Mesendoderm (in vitro differentiated cells): ENCODE results near the gene ARHGEF5.

Experiments used
- DNase-seq: peaks from one replicate; pipeline ENCODE4 v3.0.0; 2013
- H2AK5ac ChIP-seq: 2 replicates; pipeline ENCODE4 v1.6.1; 2013; ENCODE audit warnings: low read length, inconsistent platforms
- H2BK120ac ChIP-seq: 2 replicates; pipeline ENCODE4 v1.6.1; 2013; ENCODE audit warnings: low read depth, mild to moderate bottlenecking, low read length, moderate library complexity, mixed read lengths
- H2BK15ac ChIP-seq: replicated peaks from 2 replicates; pipeline ENCODE4 v1.6.1; 2013; ENCODE audit warnings: low read depth, mild to moderate bottlenecking, moderate library complexity
- H2BK5ac ChIP-seq: 2 replicates; pipeline ENCODE4 v1.6.1; 2013; ENCODE audit warnings: low read length, inconsistent platforms
- H3K18ac ChIP-seq: 2 replicates; pipeline ENCODE4 v1.6.1; 2013; ENCODE audit warnings: mild to moderate bottlenecking, low read length, mixed read lengths
- H3K23ac ChIP-seq: one replicate; pipeline ENCODE4 v1.6.1; 2013; ENCODE audit warnings: low read length
- H3K27ac ChIP-seq: 2 replicates; pipeline ENCODE4 v1.5.1; 2013; ENCODE audit warnings: low read depth, mild to moderate bottlenecking, inconsistent platforms, low read length, moderate library complexity
- H3K27me3 ChIP-seq: 2 replicates; pipeline ENCODE4 v1.6.1; 2013; ENCODE audit warnings: low read length, control low read depth, mild to moderate bottlenecking, inconsistent platforms; ENCODE audit not compliant: insufficient read depth, poor library complexity
- H3K36me3 ChIP-seq: 2 replicates; pipeline ENCODE4 v1.6.1; 2013; ENCODE audit warnings: low read length, inconsistent platforms; ENCODE audit not compliant: control insufficient read depth, insufficient read depth
- H3K4ac ChIP-seq: one replicate; pipeline ENCODE4 v1.6.1; 2013; ENCODE audit warnings: low read depth, mild to moderate bottlenecking, low read length, moderate library complexity
- H3K4me1 ChIP-seq: 2 replicates; pipeline ENCODE4 v1.6.1; 2013; ENCODE audit warnings: low read depth, low read length, inconsistent platforms; ENCODE audit not compliant: control insufficient read depth
- H3K4me2 ChIP-seq: 2 replicates; pipeline ENCODE4 v1.6.1; 2013; ENCODE audit warnings: low read length
- H3K4me3 ChIP-seq: 2 replicates; pipeline ENCODE4 v1.5.1; 2013; ENCODE audit warnings: mild to moderate bottlenecking, low read length
- H3K56ac ChIP-seq: one replicate; pipeline ENCODE4 v1.6.1; 2013; ENCODE audit warnings: low read length
- H3K79me1 ChIP-seq: 2 replicates; pipeline ENCODE4 v1.6.1; 2013; ENCODE audit warnings: low read length, inconsistent platforms
- H3K79me2 ChIP-seq: 2 replicates; pipeline ENCODE4 v1.6.1; 2013; ENCODE audit warnings: mild to moderate bottlenecking, low read length; ENCODE audit not compliant: control insufficient read depth, insufficient read depth
- H3K9ac ChIP-seq: 2 replicates; pipeline ENCODE4 v1.6.1; 2013; ENCODE audit warnings: low read length, inconsistent platforms
- H4K5ac ChIP-seq: one replicate; pipeline ENCODE4 v1.6.1; 2013; ENCODE audit warnings: low read length
- H4K8ac ChIP-seq: one replicate; pipeline ENCODE4 v1.6.1; 2013; ENCODE audit warnings: low read depth, mild to moderate bottlenecking, control low read depth, low read length, moderate library complexity
- WGBS: extraction: QIAGEN DNeasy Blood & Tissue Kit; methylation state at CpG from one replicate; pipeline ENCODE4 v1.1.7; 2013; ENCODE audit warnings: low lambda C conversion rate, missing lambda C conversion rate; ENCODE audit not compliant: insufficient coverage; ENCODE audit errors: extremely low coverage; 5-methylcytosine and 5-hydroxymethylcytosine counted together

ARHGEF5 gene

DNA sequence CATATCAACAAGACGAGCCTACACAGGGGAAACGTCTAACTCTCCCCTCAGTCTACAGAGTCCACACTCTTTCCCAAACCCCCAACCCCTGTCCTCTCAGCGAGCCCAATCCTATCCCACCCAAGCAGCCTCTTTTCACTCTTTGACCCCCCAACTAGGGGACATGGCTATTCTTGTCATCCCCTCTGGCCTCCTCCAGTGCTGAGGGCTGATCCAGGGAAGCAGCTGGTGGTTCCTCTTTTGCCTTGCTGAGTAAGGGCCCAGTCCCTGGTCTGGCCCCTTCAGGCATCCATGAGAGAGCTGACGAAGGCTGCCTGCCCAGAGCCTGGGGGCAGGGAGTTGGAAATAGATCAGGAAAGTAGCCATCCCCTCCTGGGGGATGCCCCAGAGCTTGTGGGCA is 41.9 kb downstream of the ARHGEF5 start:
- no peak for DNase-seq
- no peaks in the 10 kb centered on the region for H3K27me3 ChIP-seq
- no peak overlapping the region for H3K4me3 ChIP-seq
- no peak overlapping the region for H3K18ac ChIP-seq
- no peak overlapping the region for H3K4ac ChIP-seq
- H3K79me2 ChIP-seq = no peaks in the 10 kb centered on the region
- no peak overlapping the region for H3K9ac ChIP-seq
- H3K4me2 ChIP-seq = no peak overlapping the region
- H2BK120ac ChIP-seq = no peak overlapping the region
- H3K36me3 ChIP-seq = no peaks in the 10 kb centered on the region
- H4K8ac ChIP-seq = no peak overlapping the region
- WGBS = no CpG with 5 or more reads among the region's 4 CpGs
- H3K56ac ChIP-seq = no peak overlapping the region
- H3K27ac ChIP-seq = no peak overlapping the region
- no peaks in the 10 kb centered on the region for H3K4me1 ChIP-seq
- no peak overlapping the region for H4K5ac ChIP-seq
- H3K23ac ChIP-seq = no peak overlapping the region
- no peak overlapping the region for H2BK15ac ChIP-seq
- H3K79me1 ChIP-seq = no peaks in the 10 kb centered on the region
- no peak overlapping the region for H2AK5ac ChIP-seq
- no peak overlapping the region for H2BK5ac ChIP-seq

DNA sequence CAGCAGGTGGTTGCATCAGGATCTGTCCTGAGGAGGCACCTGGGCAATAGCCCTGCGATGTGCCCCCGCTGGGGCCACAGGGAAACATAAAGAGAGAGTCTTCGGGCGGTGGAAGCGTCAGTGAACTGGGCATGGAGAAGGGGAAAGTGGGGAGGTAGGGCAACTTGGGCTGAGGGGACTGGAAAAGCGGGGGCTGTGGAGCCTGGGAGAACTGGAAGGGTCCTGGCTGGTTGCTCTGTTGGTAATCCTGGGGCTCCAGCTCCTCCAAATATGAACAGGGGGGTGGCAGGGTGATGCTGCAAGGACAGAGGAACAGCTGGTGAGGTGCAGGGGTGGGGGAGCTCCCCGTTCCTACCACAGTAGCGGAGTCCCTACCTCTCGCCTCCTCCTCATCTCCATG is 43.1 kb downstream of the ARHGEF5 start:
- H4K5ac ChIP-seq = no peak overlapping the region
- DNase-seq = no peak
- no peak overlapping the region for H3K4ac ChIP-seq
- H3K4me2 ChIP-seq = no peak overlapping the region
- H3K27me3 ChIP-seq = no peaks in the 10 kb centered on the region
- H2BK15ac ChIP-seq = no peak overlapping the region
- no peaks in the 10 kb centered on the region for H3K79me2 ChIP-seq
- H4K8ac ChIP-seq = no peak overlapping the region
- no peak overlapping the region for H3K18ac ChIP-seq
- no peaks in the 10 kb centered on the region for H3K36me3 ChIP-seq
- no peak overlapping the region for H3K4me3 ChIP-seq
- no peak overlapping the region for H2BK120ac ChIP-seq
- H2BK5ac ChIP-seq = no peak overlapping the region
- no peak overlapping the region for H3K56ac ChIP-seq
- no peak overlapping the region for H3K23ac ChIP-seq
- no peak overlapping the region for H3K9ac ChIP-seq
- H3K4me1 ChIP-seq = no peaks in the 10 kb centered on the region
- H2AK5ac ChIP-seq = no peak overlapping the region
- H3K79me1 ChIP-seq = no peaks in the 10 kb centered on the region
- no peak overlapping the region for H3K27ac ChIP-seq
- no CpG with 5 or more reads among the region's 9 CpGs for WGBS

DNA sequence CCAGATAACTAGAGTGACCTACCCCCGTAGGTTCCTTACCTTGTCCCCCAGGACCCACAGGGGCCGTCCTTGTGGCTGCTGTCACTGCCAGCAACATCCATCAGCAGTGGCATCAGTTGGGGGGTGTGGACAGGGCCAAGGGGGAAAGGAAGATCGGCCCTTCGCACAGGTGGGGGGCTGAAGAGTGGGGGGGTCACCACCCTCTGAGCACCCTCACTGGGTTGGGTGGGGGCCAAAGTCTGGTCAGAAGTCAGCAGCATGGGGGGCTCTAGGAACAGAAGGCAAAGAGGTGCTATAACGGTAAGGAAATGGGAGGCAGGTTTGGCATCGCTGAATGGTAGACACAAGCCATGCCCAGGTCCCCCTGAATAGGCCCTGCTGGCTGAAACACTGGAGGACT is 43.7 kb downstream of the ARHGEF5 start:
- H3K79me1 ChIP-seq = no peaks in the 10 kb centered on the region
- H2AK5ac ChIP-seq = no peak overlapping the region
- no peak overlapping the region for H4K8ac ChIP-seq
- DNase-seq = no peak
- H2BK15ac ChIP-seq = no peak overlapping the region
- H3K56ac ChIP-seq = no peak overlapping the region
- WGBS = no CpG with 5 or more reads among the region's 6 CpGs
- no peak overlapping the region for H3K18ac ChIP-seq
- H3K4me3 ChIP-seq = no peak overlapping the region
- H4K5ac ChIP-seq = no peak overlapping the region
- H3K4me1 ChIP-seq = no peaks in the 10 kb centered on the region
- no peak overlapping the region for H3K27ac ChIP-seq
- no peak overlapping the region for H2BK120ac ChIP-seq
- H3K79me2 ChIP-seq = no peaks in the 10 kb centered on the region
- no peak overlapping the region for H3K9ac ChIP-seq
- H3K4me2 ChIP-seq = no peak overlapping the region
- H3K27me3 ChIP-seq = no peaks in the 10 kb centered on the region
- no peak overlapping the region for H3K23ac ChIP-seq
- no peak overlapping the region for H2BK5ac ChIP-seq
- no peaks in the 10 kb centered on the region for H3K36me3 ChIP-seq
- H3K4ac ChIP-seq = no peak overlapping the region

DNA sequence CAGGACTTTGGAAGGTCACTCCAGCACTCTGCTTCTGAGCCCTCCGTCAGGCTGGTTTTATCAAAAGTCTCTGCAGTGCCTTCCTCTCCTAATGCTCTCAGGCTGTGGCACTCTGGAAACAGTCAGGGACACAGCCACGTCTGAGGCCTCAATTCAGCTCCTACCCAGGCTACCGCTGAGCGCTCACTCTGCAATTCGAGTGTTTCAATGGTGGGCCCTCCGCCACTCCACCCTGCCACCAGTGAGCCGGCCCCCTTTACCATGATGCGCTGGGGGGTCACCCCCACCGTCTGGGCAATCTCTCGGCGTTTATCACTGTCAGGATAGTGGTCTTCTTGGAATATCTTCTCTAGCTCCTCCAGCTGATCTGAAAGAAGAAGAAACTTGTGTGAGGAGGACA is 44.7 kb downstream of the ARHGEF5 start:
- no peak overlapping the region for H2BK5ac ChIP-seq
- H3K79me2 ChIP-seq = no peaks in the 10 kb centered on the region
- DNase-seq = no peak
- H3K79me1 ChIP-seq = no peaks in the 10 kb centered on the region
- no peaks in the 10 kb centered on the region for H3K27me3 ChIP-seq
- H3K4me1 ChIP-seq = no peaks in the 10 kb centered on the region
- no peak overlapping the region for H4K5ac ChIP-seq
- H3K36me3 ChIP-seq = no peaks in the 10 kb centered on the region
- H3K56ac ChIP-seq = no peak overlapping the region
- no peak overlapping the region for H2BK15ac ChIP-seq
- WGBS = no CpG with 5 or more reads among the region's 11 CpGs
- no peak overlapping the region for H3K23ac ChIP-seq
- no peak overlapping the region for H3K18ac ChIP-seq
- H3K4ac ChIP-seq = no peak overlapping the region
- no peak overlapping the region for H2AK5ac ChIP-seq
- no peak overlapping the region for H3K4me3 ChIP-seq
- no peak overlapping the region for H3K27ac ChIP-seq
- H3K9ac ChIP-seq = no peak overlapping the region
- H3K4me2 ChIP-seq = no peak overlapping the region
- H2BK120ac ChIP-seq = no peak overlapping the region
- H4K8ac ChIP-seq = no peak overlapping the region

DNA sequence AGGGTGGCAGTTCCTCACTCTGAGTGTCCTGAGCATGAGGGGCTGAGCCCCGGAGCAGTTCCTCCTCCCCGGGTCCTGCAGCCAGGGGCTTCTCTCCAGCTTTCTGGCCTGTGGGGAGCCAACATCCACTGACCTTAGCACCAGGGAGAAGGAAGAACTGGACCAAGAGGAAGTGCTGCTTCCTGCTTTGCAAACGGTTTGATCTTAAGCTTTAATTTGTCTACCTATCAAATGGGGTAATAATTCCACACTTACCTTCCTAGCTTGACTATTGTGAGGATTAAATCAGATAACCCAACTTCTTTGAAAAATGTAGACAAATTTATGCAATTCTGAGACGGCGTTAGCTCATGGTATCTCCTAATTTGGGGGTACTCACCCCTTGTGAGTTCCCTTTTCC is 46.3 kb downstream of the ARHGEF5 start:
- no peak overlapping the region for H2BK5ac ChIP-seq
- H3K56ac ChIP-seq = no peak overlapping the region
- no peak overlapping the region for H3K9ac ChIP-seq
- no peak overlapping the region for H3K27ac ChIP-seq
- no peak overlapping the region for H2AK5ac ChIP-seq
- WGBS = no CpG with 5 or more reads among the region's 5 CpGs
- H3K23ac ChIP-seq = no peak overlapping the region
- H3K4me3 ChIP-seq = no peak overlapping the region
- H4K5ac ChIP-seq = no peak overlapping the region
- no peaks in the 10 kb centered on the region for H3K27me3 ChIP-seq
- no peak overlapping the region for H3K4me2 ChIP-seq
- H4K8ac ChIP-seq = no peak overlapping the region
- no peaks in the 10 kb centered on the region for H3K79me2 ChIP-seq
- H3K18ac ChIP-seq = no peak overlapping the region
- no peaks in the 10 kb centered on the region for H3K79me1 ChIP-seq
- H3K4ac ChIP-seq = no peak overlapping the region
- H2BK15ac ChIP-seq = no peak overlapping the region
- H2BK120ac ChIP-seq = no peak overlapping the region
- no peaks in the 10 kb centered on the region for H3K4me1 ChIP-seq
- H3K36me3 ChIP-seq = no peaks in the 10 kb centered on the region
- DNase-seq = no peak

DNA sequence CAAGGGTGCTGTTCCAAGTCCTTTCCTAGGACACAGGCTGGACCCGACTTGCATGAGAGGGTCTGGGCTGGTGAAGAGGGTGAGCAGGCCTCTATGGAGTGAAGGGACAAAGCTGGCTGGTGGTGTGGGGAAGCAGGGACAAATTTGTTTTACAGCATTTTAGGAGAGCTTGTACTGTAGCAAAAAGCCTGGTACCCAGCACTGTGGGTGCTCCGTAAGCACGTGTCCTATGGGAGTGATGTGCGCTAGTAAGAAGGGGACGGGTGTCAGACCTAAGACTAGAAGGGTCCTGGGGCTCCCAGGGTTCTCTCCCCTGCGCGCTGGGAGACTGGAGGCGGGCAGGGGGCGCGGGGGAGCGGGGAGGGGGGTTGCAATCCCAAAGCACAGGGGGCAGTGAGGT is 47.9 kb downstream of the ARHGEF5 start:
- Histone ChIP-seq H3K79me1 (no peaks in the 10 kb centered on the region), H4K8ac (no peak overlapping the region), H3K27ac (no peak overlapping the region), H3K27me3 (no peaks in the 10 kb centered on the region), H2BK5ac (no peak overlapping the region), H2BK120ac (no peak overlapping the region), H3K4ac (no peak overlapping the region), H3K9ac (no peak overlapping the region), H3K56ac (no peak overlapping the region), H4K5ac (no peak overlapping the region), H3K4me2 (no peak overlapping the region), H3K36me3 (no peaks in the 10 kb centered on the region), H2AK5ac (no peak overlapping the region), H2BK15ac (no peak overlapping the region), H3K23ac (no peak overlapping the region), H3K18ac (no peak overlapping the region), H3K4me3 (no peak overlapping the region), H3K79me2 (no peaks in the 10 kb centered on the region), H3K4me1 (no peaks in the 10 kb centered on the region)
- no CpG with 5 or more reads among the region's 11 CpGs for WGBS
- DNase-seq = no peak
